HG03342 (cell line): ENCODE measurements around the gene FADS1.
A peak's percentile ranks its signal among the peaks of the same experiment; 100 is the strongest.

Experiments used
- ATAC-seq: cut with Tn5 transposase; IDR thresholded peaks from one replicate; pipeline ENCODE4 v1.9.1; 2021; ENCODE audit warnings: mild to moderate bottlenecking, moderate library complexity; ENCODE audit not compliant: unreplicated experiment

FADS1 gene

DNA sequence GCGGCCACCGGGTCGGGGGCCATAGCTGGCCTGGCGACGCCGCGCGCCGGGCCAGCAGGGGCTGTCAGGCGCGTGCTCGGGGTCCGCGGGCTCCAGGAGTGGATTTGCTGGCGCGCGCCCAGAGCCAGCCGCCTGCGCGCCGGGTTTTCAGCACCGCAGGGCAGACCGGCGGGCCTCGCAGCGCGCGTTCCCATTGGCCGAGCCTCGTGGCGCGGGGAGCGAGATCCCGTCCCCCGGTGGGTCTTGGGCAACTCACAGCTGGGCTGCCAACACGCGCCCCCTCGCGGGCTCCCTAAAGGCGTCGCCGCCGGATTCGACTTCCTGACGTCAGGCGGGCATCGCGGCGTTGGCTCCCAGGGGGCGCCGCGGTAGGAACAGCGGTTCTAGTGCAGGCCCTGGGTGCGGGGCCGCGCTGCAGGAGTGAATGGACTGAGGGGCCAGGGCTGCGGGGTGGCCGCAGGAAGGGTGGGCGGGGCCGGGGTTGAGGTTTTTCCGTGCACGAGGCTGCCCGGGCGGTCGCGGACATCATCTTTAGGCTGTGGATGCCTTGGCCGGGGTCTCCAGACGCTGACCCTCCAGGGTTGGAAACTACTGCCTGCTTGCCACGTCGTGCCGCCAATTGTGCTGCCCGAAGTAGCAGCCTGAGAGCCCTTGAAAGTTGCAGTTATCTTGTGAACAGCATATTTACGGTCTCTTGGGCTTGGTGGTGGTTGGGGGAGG is at the start of gene FADS1:
Gene FADS1, minus strand, starts transcription at position 268 of the 720 bp plus-strand sequence. Its CDS starts 74 bp downstream, at position 194.
- ATAC-seq = peak; percentile 49

GRCh38 chr11:61866231-61866957 is 49.6 kb upstream of the FADS1 start:
- ATAC-seq = no peak

DNA sequence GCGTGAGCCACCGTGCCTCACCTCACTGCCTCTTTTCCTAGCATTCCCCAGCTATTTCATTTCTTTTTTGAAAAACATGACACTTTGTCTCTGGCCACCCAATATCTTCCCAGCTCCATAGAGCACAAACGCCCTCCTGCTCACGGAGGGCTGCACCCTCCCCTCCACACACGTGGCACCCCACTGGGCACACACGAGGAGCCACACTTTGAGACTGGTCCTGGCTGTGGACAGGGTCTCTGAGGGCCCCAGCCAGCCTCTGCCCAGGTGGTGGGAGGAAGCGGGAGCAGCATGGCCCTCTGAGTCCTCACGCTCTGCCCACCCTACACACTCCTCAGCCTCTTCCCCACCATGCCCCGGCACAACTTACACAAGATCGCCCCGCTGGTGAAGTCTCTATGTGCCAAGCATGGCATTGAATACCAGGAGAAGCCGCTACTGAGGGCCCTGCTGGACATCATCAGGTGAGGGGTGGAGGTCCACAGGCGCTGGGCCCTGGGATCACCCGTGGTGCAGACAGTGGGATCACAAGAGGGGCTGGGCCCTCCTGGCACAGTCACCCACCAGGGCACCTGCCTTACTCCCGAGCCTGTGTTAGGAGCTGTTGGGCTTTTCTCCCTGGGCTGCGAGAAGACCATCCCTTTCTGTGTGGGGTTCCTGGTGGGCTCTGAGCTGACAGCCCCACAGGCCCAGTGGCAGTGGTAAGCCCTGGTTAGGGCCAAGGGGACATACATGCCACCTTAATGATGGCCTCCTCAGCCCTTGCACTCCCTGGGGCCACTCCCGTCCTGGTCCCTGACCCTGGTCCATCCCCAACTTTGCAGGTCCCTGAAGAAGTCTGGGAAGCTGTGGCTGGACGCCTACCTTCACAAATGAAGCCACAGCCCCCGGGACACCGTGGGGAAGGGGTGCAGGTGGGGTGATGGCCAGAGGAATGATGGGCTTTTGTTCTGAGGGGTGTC is 48.3 kb upstream of the FADS1 start:
- no peak for ATAC-seq

GRCh38 chr11:61863548-61864081 is 46.8 kb upstream of the FADS1 start:
- no peak for ATAC-seq

DNA sequence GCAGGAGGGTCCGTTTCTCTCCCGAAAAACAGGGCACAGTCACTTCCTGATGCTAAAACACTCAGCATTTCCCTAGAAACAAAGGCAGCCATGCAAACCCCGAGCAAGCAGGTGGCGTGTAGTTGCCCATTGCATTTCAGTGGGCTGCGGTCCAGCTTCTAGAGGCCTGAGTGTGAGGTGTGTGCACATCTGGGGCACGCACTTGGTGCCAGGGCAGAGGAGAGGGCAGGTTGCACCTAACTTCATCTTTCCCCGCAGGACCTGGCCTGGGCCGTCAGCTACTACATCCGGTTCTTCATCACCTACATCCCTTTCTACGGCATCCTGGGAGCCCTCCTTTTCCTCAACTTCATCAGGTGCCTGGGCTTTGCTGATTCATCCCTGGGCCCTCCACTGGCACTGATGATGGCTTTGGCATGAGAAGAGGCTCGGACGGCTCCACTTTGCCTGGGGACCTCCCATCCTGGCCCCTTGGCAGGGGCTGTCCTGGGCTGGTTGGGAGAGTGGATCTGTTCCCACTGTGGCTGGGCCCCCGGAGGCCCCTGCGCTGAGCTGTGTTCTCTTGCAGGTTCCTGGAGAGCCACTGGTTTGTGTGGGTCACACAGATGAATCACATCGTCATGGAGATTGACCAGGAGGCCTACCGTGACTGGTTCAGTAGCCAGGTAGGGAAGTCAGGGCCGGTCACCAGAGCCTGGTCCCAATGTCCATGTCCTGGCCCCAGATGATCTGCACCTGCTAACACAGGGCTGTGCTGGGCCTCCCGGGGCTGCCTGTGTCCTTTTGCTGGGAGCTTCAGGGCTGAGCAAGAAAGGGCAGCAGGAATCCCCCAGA is 46.1 kb upstream of the FADS1 start:
- no peak for ATAC-seq

GRCh38 chr11:61861634-61862033 is 44.8 kb upstream of the FADS1 start:
- no peak for ATAC-seq

- no peak for ATAC-seq
Observed at GRCh38 chr11:61860054-61860903, 43.5 kb upstream of the FADS1 start.

GRCh38 chr11:61855939-61856680 is 39.3 kb upstream of the FADS1 start:
- no peak for ATAC-seq

DNA sequence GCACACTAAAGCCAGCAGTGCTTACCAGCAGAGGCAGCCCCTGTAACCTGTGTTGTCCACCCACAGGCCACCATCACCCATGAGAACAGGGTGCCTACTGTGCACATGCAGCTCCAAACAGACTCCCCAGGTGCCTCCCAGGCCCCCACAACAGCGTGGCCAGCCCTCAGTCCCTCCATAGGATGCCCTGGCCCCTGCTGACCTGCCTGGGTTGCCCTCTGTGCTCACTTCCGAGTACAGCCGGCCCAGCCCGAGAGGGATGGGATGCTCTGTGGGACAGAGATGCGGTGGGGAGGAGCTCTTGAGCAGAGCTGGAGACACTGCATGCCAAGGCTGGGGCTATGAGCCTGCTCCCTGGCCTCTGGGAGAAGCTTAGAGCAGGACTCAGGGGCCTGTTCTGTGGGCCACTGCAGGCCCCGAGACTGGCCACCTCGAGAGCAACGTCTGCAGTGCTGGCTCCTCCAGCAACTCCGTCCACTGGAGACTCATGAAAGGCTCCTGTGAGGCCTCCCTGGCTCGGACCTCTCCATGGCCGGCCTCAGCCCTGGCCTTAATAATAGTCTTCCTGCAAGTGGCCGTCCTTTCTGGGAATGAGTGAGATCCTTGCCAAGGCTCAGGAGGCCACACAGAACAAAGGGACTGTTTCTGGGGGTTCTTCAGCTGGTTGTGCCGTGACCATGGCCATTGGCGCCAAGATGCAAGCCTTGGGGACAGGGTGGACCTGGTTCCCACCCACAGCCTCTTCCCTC is 38.3 kb upstream of the FADS1 start:
- ATAC-seq = no peak

GRCh38 chr11:61854206-61854895 is 37.5 kb upstream of the FADS1 start:
- ATAC-seq = no peak

GRCh38 chr11:61853698-61854169 is 36.9 kb upstream of the FADS1 start:
- no peak for ATAC-seq

- ATAC-seq = no peak
Observed at GRCh38 chr11:61851900-61852295, 35.1 kb upstream of the FADS1 start.

- no peak for ATAC-seq
Observed at GRCh38 chr11:61851113-61851899, 34.5 kb upstream of the FADS1 start.

DNA sequence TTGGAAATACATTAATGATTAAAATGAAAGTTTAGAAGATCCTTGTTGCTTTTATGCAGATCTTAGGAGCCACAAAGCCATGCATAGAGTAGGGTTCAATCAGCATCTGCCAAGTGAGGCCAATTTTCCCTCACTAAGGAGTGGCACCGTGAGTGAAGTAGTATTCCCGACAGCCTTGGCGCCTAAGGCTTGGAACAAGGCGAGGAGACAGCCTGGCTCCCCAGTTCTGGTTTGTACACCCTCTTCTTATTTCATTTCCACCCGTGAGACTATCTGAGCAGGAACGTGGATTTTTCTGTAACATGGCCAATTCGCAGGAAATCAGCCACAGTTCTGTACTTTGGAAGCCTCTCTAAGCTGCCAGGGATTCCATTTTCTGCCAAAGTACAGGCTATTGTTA is 33.9 kb upstream of the FADS1 start:
- no peak for ATAC-seq

DNA sequence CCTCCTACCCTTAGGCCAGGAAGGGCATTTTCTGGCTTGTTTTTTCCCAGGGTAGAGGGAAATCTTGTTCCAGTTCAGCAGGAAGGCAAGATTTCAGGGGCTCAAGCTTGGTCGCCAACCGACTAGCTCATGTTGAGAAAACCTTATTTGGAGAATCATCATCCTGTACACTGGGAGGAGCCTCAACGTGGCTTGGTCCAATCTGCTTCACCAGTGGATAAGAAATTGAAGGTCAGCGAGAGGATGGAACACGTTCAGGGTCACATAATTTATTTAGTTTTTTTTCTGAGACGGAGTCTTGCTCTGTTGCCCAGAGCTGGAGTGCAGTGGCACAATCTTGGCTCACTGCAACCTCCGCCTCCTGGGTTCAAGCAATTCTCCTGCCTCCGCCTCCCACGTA is 31.8 kb upstream of the FADS1 start:
- no peak for ATAC-seq

DNA sequence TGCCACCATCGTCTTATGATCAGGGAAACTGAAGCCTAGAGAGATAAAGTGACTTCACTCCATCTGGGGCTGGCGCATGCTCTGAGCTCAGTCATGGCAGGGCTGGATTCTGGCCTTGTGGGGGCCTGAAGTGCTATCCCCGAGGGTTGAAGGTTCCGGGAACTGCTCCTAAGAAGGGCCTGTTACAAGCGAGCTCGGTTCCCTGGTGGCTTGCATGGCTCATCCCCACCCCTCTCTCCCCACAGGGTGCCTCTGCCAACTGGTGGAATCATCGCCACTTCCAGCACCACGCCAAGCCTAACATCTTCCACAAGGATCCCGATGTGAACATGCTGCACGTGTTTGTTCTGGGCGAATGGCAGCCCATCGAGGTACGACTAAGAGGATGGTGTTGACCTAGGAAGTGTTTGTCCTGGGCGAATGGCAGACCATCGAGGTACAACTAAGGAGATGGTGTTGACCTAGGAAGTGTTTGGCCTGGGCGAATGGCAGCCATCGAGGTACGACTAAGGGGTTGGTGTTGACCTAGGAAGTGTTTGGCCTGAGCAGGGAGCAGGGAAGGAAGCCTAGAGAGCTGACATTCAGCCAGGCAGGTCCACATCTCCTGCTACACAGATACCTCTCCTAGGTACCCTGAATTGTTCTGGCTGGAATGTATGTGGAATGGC is 31.2 kb upstream of the FADS1 start:
- ATAC-seq = no peak
